Stimulated activated CD8-positive, alpha-beta memory T cell treated with anti-CD3 and anti-CD28 coated beads, Interleukin-15, amount 100 ng/mL, for 4 hours (primary cell): Measurements from ENCODE around the gene TEX19.
"Not testable (repeated sequence)": the region's sequence is repeated elsewhere in the genome, so short reads cannot be mapped to it uniquely, and the experiment has no call there.

Experiments
- DNase-seq, 2 donors: peaks; one replicate each; pipeline ENCODE4 v3.0.0-alpha.2; 2020; ENCODE audit warnings: low read depth in 2 of 2

TEX19 gene

DNA sequence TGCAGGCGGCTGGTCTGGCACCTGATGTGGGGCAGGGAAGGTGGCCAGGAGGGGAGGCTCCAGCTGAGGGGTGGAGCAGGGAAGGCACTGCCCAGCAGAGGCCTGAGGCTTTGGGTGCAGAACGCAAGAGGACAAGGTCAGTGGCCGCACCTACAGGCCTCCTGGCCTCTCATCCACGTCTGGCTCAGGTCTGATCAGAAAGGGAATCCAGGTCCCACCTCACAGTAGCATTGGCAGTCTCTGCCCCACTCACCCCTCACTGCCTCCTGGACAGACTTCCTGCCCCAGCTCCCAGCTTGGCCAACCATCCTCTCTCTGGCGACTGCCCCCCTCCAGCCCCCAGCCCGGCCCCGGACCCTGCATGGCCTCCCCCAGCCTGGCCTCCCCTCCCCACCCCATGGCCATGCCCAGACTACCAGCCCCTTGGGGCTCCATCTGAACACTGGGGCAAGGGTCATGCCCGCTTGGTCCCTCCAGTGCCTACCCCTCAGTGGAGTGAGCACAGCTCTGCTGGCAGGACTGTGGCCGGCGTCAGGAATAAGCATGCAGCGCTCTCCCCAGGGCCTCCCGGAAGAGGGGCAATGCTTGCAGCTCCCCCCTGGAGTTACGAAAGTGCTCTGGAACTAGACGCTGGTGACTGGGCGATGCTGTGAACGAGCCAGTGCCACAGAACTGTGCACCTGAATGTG lies 17.1 kb downstream of the TEX19 start:
- DNase-seq = no peak

GRCh38 chr17:82377294-82377693 lies 18.2 kb downstream of the TEX19 start:
- DNase-seq = not testable (repeated sequence)

GRCh38 chr17:82377924-82378740 lies 19.1 kb downstream of the TEX19 start:
- no peak for DNase-seq

GRCh38 chr17:82378741-82379021 lies 19.6 kb downstream of the TEX19 start:
- no peak for DNase-seq

DNA sequence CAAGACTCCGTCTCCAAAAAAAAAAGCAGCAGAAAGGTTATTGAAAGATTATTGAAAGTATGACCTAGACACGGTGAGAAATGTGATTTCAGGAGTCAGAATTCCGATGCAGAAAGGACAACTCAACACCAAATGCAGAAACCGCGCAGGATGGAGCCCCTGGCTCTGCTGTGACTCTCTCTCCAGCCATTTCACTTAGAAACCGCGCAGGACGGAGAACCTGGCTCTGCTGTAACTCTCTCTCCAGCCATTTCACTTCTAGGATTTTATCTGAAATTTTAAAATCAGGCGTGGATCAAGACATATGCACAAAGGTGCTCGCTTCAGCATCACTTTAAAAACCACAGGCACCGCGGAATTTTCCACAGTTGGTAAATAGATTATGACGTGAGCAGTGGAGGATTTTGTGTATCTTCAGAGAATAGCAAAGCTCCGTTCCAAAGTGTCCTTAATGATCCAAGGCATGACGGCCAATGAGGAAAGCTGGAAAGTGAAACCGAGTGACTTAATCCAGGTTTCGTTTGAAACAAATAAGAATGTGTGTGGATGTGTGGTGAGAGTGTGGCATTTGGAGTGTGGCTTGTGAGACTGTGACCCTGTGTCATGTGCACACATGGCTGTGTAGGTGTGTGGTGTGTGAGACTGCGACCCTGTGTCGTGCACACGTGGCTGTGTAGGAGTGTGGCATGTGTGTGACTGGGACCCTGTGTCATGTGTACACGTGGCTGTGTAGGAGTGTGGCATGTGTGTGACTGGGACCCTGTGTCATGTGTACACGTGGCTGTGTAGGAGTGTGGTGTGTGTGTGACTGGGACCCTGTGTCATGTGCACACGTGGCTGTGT lies 22.0 kb downstream of the TEX19 start:
- no peak for DNase-seq

- DNase-seq = not testable (repeated sequence)
Measured at GRCh38 chr17:82381703-82382009, 22.6 kb downstream of the TEX19 start.

DNA sequence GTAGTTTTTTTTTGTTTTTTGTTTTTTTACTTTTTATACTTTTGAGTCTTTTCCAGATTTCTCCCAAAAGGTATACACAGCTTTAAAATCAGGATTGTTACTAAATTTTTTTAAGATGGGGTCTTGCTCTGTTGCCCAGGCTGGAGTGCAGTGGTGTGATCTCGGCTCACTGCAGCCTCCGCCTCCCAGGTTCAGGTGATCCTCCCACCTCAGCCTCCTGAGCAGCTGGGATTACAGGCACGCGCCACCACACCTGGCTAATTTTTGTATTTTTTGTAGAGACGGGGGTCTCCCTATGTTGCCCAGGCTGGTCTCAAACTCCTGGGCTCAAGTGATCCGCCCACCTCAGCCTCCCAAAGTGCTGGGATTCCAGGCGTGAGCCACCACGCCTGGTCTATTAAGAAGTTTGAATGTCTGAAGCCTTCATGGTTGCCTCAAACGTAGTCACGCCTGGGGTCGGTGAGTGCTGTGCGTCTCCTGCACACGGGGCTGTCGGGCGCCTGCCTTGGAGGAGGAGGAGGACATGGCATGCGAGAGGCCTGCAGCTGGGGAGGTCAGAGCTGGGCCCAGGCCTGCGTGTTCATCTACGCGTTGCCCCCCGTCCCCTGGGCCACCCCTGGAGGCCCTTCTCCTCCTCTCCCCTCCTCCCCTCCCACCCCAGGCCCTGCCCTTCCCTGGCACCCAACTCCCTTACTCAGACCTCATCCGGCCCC lies 23.3 kb downstream of the TEX19 start:
- not testable (repeated sequence) for DNase-seq

GRCh38 chr17:82382933-82383255 lies 23.8 kb downstream of the TEX19 start:
- no peak for DNase-seq

DNA sequence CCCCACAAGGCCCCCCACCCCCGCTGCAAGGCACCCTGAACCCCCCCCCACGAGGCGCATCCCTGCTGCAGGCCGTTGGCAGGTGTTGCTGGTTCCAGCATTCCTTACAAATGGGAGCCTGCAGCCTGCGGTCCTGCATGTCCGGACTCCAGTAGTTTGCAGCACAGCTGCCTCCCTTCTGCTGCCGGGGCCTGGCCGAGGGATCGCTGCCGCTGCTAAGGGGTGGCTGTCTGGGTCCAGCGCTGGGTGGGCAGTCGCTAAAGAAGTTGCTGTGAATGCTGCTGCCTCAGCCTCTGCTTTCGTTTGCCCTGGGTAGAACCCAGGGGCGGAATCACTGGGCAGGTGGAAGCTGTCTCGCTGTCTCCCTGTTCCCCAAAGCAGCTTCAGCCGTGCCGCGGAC lies 24.4 kb downstream of the TEX19 start:
- DNase-seq = no peak

DNA sequence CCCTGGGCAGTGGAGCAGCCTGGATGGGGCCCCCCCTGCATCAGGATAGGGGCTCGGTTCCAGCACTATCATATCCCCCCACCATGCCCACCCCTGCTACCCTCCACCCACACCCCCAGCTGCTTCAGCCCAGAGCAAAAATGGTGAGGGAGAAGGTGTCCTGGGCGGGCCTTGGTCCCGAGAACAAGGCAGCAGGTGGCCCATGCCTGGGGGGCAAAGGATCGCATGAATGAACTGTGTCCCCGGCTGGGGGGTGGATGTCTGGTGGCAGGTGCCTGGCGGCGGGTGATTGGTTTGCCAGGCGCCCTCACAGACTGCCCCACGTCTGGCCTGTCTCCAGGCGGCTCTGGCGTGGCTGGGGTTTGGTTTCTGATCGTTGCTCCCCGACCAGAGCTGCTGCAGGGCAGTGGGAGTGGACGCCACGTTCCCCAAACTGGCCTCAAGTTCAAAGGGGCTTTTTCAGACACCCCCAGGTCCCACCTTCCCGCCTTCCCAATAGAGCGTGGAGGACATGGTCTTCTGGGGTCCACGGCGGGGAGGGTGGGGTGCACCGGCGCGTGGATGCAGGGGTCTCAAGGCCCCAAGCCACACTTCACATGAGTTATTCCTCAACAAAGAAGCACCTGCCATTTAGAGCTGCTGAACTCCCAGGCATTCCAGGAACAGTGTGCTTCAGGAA lies 25.1 kb downstream of the TEX19 start:
- DNase-seq = no peak

GRCh38 chr17:82384730-82385481 lies 25.9 kb downstream of the TEX19 start:
- DNase-seq = no peak

GRCh38 chr17:82385559-82386254 lies 26.7 kb downstream of the TEX19 start:
- no peak for DNase-seq

GRCh38 chr17:82386255-82386831 lies 27.3 kb downstream of the TEX19 start:
- DNase-seq = no peak

DNA sequence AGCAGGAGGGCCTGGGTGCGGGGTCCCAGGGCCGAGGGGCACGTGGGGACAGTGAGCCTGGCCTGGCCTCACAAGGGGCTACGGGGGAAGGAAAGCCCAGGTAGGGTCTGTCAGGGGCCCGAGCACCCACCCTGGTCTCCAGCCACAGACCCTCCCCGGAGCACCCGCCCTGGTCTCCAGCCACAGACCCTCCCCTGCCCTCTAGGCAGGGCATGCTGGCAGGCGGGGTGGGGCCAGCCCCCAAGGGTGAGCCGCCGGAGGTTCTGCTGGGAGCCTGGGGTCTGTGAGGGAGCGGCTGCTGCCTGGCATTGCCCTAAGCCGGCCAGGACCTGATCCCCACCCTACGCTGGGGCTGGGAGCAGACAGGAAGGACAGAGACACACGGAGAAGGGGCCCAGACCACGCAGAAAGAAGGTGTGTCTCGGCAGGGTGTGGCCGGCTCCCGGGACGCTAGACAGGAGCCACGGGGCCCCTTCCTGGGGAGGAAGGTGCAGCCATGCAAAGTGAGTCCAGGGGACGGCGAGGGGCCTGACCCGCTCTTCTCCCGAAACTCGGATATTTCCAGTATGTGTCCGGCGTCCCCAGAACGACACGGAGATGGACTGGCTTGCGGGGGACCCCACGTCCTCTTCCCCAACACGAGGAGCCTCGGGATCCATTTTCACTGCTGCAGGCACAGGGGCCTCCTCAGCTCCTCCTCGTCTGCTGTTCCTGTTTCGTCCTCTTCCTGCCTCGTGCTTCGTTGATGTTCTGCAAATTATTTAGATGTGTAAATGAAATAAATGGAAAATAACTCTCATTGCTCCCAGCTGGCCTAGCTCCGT lies 28.0 kb downstream of the TEX19 start:
- no peak for DNase-seq

- no peak for DNase-seq
Measured at GRCh38 chr17:82387705-82388106, 28.7 kb downstream of the TEX19 start.

DNA sequence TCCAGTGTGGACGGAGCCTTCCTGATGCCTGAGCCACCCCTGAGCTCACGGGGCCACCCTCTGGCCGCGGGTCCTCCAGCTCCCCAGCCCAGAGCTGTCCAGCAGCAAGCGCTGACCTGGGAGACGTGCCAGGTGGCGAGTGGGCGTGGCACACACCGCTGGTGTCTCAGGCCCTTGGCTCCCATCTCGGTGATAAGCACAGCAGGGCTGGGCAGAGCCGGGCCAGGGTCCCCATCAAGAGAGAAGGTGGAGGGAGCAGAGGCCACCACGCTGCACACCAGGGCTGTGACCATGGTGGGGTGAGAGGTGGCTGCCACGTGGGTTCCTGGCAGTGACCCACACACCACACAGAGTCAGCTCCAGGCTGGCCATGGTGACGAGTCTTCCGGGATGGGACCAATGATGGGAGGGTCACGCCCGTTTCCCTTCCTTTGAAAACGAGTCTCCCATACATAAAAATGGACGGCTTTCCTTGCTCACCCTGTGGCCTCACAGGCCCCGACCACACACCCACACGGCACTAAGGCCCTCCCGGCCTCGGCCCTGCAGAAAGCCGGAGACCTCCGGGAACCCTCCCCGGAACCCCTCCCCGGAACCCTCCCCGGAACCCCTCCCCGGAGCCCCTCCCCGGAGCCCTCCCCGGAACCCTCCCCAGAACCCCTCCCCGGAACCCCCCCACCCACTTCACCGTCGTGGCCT lies 29.3 kb downstream of the TEX19 start:
- DNase-seq = no peak

DNA sequence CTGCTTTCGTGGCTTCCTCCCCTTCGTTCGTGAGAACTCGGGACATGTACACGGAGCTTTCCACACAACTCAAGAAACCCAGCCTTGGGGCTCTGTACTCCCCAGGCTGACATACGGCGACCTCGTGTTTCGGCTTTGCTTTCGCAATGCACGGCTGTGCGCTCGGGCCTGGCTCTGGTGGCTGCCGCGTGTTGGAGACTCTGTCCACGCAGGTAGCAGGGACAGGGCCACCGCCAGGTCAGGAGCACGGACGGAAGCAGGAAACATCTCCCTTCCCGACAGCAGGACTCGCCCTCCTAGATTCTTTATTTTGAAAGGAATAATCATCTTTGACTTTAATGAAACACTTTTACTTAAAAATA lies 29.9 kb downstream of the TEX19 start:
- no peak for DNase-seq

DNA sequence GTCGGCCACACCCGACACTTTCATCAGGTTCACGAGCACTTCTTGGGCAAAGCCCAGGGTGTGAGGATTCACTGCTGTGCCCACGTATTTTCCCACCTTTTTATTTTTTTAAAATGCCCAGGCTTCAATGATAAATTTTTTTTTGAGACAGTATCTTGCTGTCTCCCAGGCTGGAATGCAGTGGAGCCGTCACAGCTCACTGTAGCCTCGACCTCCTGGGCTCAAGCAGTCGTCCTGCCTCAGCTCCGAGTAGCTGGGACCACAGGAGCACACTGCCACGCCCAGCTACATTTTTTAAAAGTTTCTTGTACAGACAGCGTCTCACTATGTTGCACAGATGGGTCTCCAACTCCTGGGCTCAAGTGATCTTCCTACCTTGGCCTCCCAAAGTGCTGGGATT lies 30.3 kb downstream of the TEX19 start:
- DNase-seq = no peak
